GM12878 (cell line): Measurements from ENCODE around the gene TOM1L2. TPM values are rescaled to one million over a fixed set of nuclear protein-coding genes. Genes with fewer than 3 reads are reported as not detected.

Experiments used
- ATAC-seq: fragments of 200-7000 bp; cut with Tn5 transposase; 3 replicates; pipeline ENCODE4 v1.9.1; 2020; ENCODE audit warnings: mild to moderate bottlenecking, moderate library complexity
- BruUV-seq: library from RNA; stranded (reverse); fragments of 400-500 nt; replicated peaks from 2 replicates; lab custom pipeline; 2021; lab: Mats Ljungman, UMichigan
- CTCF ChIA-PET: fragments of 300-600 bp; sonication (Branson Sonifier 250); formaldehyde crosslinking; extraction: SDS; loops from one replicate; lab custom pipeline; 2021; ENCODE audit warnings: inconsistent platforms; lab: Yijun Ruan, JAX
- POLR2A ChIA-PET: fragments of 350-600 bp; formaldehyde crosslinking; extraction: SDS; loops from one replicate; lab custom pipeline; 2021; ENCODE audit warnings: inconsistent platforms; lab: Charles Lee
- RAD21 ChIA-PET: fragments of 300-600 bp; sonication (Branson Sonifier 250); formaldehyde crosslinking; loops from one replicate; lab custom pipeline; 2023; ENCODE audit warnings: antibody characterized with exemption; ENCODE audit not compliant: unreplicated experiment; lab: Charles Lee
- SMC1A ChIA-PET: fragments of 300-600 bp; sonication (Branson Sonifier 250); formaldehyde crosslinking; loops from one replicate; lab custom pipeline; 2023; ENCODE audit not compliant: unreplicated experiment, uncharacterized antibody; lab: Charles Lee
- DNase-seq: peaks from one replicate; pipeline ENCODE4 v3.0.0-alpha.2; 2011; ENCODE audit warnings: low read depth, low spot score
- FAIRE-seq: peaks from 3 replicates; lab custom pipeline; 2011; peaks lifted over from hg19 to GRCh38; lab: Jason Lieb, UNC
- H2AFZ ChIP-seq: 2 replicates; pipeline ENCODE4 v1.6.0; 2011; ENCODE audit warnings: low read depth, low read length, control low read depth; ENCODE audit not compliant: control insufficient read depth
- H3K27ac ChIP-seq: 2 replicates; pipeline ENCODE4 v1.5.1; 2011; ENCODE audit warnings: control low read depth; ENCODE audit not compliant: control insufficient read depth, insufficient read depth
- H3K27me3 ChIP-seq, 2 experiments: replicated peaks in 1 of 2; 2 replicates each; pipeline versions ENCODE4 v1.6.0 to v1.6.1; 2011; ENCODE audit warnings: low read length in 1 of 2; ENCODE audit not compliant: control insufficient read depth in 2 of 2, insufficient read depth in 2 of 2
- H3K36me3 ChIP-seq, 2 experiments: 2 replicates each; pipeline ENCODE4 v1.5.1; 2011; ENCODE audit warnings: low read length in 1 of 2; ENCODE audit not compliant: control insufficient read depth in 2 of 2, insufficient read depth in 2 of 2
- H3K4me1 ChIP-seq: 2 replicates; pipeline ENCODE4 v1.6.1; 2011; ENCODE audit warnings: mild to moderate bottlenecking, low read length, moderate library complexity, mixed read lengths; ENCODE audit not compliant: control insufficient read depth, insufficient read depth
- H3K4me2 ChIP-seq: 2 replicates; pipeline ENCODE4 v1.6.0; 2011; ENCODE audit warnings: control low read depth; ENCODE audit not compliant: control insufficient read depth, insufficient read depth
- H3K4me3 ChIP-seq: fragments of 200-600 bp; sonication (generic); 2 replicates; pipeline ENCODE4 v1.5.1; 2016
- H3K79me2 ChIP-seq: 2 replicates; pipeline ENCODE4 v1.6.0; 2011; ENCODE audit warnings: low read length; ENCODE audit not compliant: control insufficient read depth, insufficient read depth
- H3K9ac ChIP-seq: 2 replicates; pipeline ENCODE4 v1.8.0; 2011; ENCODE audit warnings: low read length, control low read depth, mixed read lengths; ENCODE audit not compliant: control insufficient read depth, insufficient read depth
- H3K9me3 ChIP-seq: replicated peaks from 3 replicates; pipeline ENCODE4 v1.5.1; 2011; ENCODE audit warnings: mild to moderate bottlenecking, low read length; ENCODE audit not compliant: control insufficient read depth, insufficient read depth
- H4K20me1 ChIP-seq: 2 replicates; pipeline ENCODE4 v1.6.0; 2011; ENCODE audit not compliant: control insufficient read depth, insufficient read depth
- NBN ChIP-seq: fragments of 450-650 bp; IDR thresholded peaks from 2 replicates; pipeline ENCODE4 v1.6.1; 2016
- POLR2AphosphoS2 ChIP-seq: IDR thresholded peaks from 2 replicates; pipeline ENCODE4 v1.6.1; 2011; ENCODE audit warnings: low read depth, mild to moderate bottlenecking, low read length, improper control_type of control experiment, moderate library complexity
- RAD51 ChIP-seq: fragments of 450-650 bp; IDR thresholded peaks from 2 replicates; pipeline ENCODE4 v1.6.1; 2016; ENCODE audit warnings: moderate library complexity, mild to moderate bottlenecking, inconsistent platforms
- SPI1 ChIP-seq: IDR thresholded peaks from 2 replicates; pipeline ENCODE4 v1.6.1; 2011; ENCODE audit warnings: low read depth, mild to moderate bottlenecking, low read length, moderate library complexity, borderline replicate concordance; ENCODE audit not compliant: insufficient read depth
- WGBS: methylation state at CpG from one replicate; pipeline ENCODE4 v1.1.6; 2016; ENCODE audit warnings: low lambda C conversion rate; ENCODE audit not compliant: insufficient replicate concordance, insufficient coverage; ENCODE audit errors: missing lambda C conversion rate; 5-methylcytosine and 5-hydroxymethylcytosine counted together
- in situ Hi-C: fragments of 300-500 bp; cut with MboI; formaldehyde crosslinking; loops from 9 replicates; pipeline ENCODE4 v1.14.3; 2018; ENCODE audit warnings: mixed read lengths
- intact Hi-C: fragments of 100-400 bp; cut with micrococcal nuclease; formaldehyde crosslinking; loops from one replicate; pipeline ENCODE4 v1.14.2; 2022; ENCODE audit not compliant: unreplicated experiment
- polyA plus RNA-seq, 11 experiments: library from polyadenylated mRNA; depleted of rRNA in 4 of 11; unstranded in 6 of 11; stranded (reverse) in 5 of 11; fragments of >200 nt; fragmentation: Nextera tagmentation in 4 of 11; fragmentation: Illumina TruSeq in 1 of 11; extraction: Ambion mirVana in 4 of 11; extraction: Trizol in 1 of 11; gene quantifications; 1 replicate in 1 of 11; 2 replicates in 10 of 11; pipeline versions ENCODE4 v1.2.1 to v1.2.3, GENCODE V29; 2011 to 2016; ENCODE audit warnings: inconsistent platforms in 2 of 11, missing spikeins in 2 of 11, low read depth in 1 of 11
- total RNA-seq, 4 experiments: library from RNA; depleted of rRNA in 3 of 4; stranded (reverse); fragments of >200 nt in 3 of 4; fragmentation: Illumina TruSeq in 1 of 4; extraction: Trizol in 1 of 4; gene quantifications; 2 replicates each; pipeline versions ENCODE4 v1.2.1 to v1.2.3, GENCODE V29; 2013 to 2021
- TF ChIP-seq, protein P1 (sequence below): IDR thresholded peaks from 2 replicates; pipeline ENCODE4 v1.6.1; 2012; ENCODE audit warnings: low read depth, low read length, improper control_type of control experiment
- TF ChIP-seq, protein P2 (sequence below): fragments of 150-350 bp; IDR thresholded peaks from 2 replicates; pipeline ENCODE4 v1.6.1; 2016; ENCODE audit warnings: low read depth, low read length
- TF ChIP-seq, protein P3 (sequence below): IDR thresholded peaks from 2 replicates; pipeline ENCODE4 v1.6.1; 2011; ENCODE audit warnings: mild to moderate bottlenecking, low read depth, low read length, moderate library complexity; ENCODE audit not compliant: insufficient replicate concordance

TOM1L2 gene
- total and polyA plus RNA-seq, 10 of the 15 experiments (the other 5 are each of a cell fraction or from before 2014, with no cell fraction given): 0.19 to 19.2 (median 8.1) TPM

DNA sequence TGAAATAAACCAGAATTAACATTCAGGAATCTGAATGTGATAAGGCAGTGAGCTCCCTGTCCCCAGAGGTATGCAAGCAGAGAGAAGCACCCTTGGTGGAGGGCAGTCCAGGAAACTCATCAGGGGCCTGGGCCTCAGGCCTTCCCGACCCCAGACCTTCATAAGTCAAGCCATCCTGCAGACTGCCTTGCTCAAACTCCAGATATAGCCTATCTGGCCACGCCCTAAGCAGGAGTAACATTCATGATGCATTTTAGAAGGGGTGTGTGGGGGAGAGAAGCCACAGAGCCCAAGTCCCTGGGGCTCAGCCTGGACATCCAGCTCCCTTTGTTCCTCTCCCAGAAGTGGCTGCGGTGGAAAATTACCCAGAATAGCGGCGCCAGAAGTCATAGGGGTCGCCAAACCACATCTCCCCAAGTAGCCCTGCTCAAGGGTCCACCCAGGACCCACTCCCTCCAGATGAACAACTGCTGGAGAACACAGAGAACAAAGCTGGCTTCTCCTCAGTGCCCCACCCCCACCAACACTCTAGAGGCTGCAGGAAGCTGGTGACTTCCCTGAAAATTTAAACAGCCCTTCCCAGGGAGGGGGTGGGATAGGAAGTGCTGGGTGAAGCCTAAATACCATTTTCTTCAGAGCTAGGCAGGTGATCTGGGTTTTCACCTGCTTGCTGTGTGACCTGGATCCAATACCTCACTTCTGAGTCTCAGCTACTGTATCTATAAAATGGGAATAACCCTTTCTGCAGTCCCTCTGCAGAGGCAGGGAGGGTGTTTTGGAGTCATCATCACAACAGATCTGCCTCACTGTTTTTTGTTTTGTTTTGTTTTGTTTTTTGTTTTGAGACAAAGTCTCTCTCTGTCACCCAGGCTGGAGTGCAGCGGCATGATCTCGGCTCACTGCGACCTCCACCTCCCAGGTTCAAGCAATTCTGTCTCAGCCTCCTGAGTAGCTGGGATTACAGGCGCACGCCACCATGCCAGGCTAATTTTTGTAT lies 133.9 kb downstream of the TOM1L2 start:
- Histone ChIP-seq H4K20me1 (no peaks in the 10 kb centered on the region), H3K27ac (no peak overlapping the region), H3K4me2 (no peak overlapping the region), H3K79me2 (peaks cover 15% of the 10 kb centered on the region), H3K4me1 (peaks cover 50% of the 10 kb centered on the region), H2AFZ (no peak overlapping the region), H3K27me3 (no peaks in the 10 kb centered on the region), H3K36me3 (no peaks in the 10 kb centered on the region), H3K4me3 (no peak overlapping the region), H3K9me3 (no peaks in the 10 kb centered on the region), H3K9ac (no peak overlapping the region)
- POLR2A ChIA-PET: interaction anchor here (0.5 to 8.0 kb wide), 12 partner anchors 11 to 1633 kb away, joined by 3 to 163 read pairs (median 4); partner anchors contain the start of genes DRC3 and TOM1L2
- SMC1A ChIA-PET: interaction anchor here (0.8 to 1.8 kb wide), 8 partner anchors 11 to 147 kb away, joined by 3 to 6 read pairs (median 3); no protein-coding TSS in a partner anchor
- intact Hi-C loops (loop anchor here (5.0 to 10.0 kb wide), 2 partner anchors 146 to 853 kb away; no protein-coding TSS in a partner anchor), in situ Hi-C loops (no loop called here)
- no TSS peak for BruUV-seq
- RAD21 ChIA-PET: interaction anchor here (0.9 to 7.0 kb wide), 8 partner anchors 11 to 156 kb away, joined by 3 to 105 read pairs (median 4); no protein-coding TSS in a partner anchor
- CTCF ChIA-PET: interaction anchor here (0.7 to 1.6 kb wide), 6 partner anchors 11 to 81 kb away, joined by 3 to 4 read pairs (median 4); no protein-coding TSS in a partner anchor
- FAIRE-seq (no peak), ATAC-seq (no peak), DNase-seq (no peak)
- TF ChIP-seq NBN (no peak), POLR2AphosphoS2 (no peak), RAD51 (no peak), SPI1 (no peak)
- TF ChIP-seq, protein P1, sequence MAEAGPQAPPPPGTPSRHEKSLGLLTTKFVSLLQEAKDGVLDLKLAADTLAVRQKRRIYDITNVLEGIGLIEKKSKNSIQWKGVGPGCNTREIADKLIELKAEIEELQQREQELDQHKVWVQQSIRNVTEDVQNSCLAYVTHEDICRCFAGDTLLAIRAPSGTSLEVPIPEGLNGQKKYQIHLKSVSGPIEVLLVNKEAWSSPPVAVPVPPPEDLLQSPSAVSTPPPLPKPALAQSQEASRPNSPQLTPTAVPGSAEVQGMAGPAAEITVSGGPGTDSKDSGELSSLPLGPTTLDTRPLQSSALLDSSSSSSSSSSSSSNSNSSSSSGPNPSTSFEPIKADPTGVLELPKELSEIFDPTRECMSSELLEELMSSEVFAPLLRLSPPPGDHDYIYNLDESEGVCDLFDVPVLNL: no peak
- TF ChIP-seq, protein P2, sequence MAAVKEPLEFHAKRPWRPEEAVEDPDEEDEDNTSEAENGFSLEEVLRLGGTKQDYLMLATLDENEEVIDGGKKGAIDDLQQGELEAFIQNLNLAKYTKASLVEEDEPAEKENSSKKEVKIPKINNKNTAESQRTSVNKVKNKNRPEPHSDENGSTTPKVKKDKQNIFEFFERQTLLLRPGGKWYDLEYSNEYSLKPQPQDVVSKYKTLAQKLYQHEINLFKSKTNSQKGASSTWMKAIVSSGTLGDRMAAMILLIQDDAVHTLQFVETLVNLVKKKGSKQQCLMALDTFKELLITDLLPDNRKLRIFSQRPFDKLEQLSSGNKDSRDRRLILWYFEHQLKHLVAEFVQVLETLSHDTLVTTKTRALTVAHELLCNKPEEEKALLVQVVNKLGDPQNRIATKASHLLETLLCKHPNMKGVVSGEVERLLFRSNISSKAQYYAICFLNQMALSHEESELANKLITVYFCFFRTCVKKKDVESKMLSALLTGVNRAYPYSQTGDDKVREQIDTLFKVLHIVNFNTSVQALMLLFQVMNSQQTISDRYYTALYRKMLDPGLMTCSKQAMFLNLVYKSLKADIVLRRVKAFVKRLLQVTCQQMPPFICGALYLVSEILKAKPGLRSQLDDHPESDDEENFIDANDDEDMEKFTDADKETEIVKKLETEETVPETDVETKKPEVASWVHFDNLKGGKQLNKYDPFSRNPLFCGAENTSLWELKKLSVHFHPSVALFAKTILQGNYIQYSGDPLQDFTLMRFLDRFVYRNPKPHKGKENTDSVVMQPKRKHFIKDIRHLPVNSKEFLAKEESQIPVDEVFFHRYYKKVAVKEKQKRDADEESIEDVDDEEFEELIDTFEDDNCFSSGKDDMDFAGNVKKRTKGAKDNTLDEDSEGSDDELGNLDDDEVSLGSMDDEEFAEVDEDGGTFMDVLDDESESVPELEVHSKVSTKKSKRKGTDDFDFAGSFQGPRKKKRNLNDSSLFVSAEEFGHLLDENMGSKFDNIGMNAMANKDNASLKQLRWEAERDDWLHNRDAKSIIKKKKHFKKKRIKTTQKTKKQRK: no peak
- TF ChIP-seq, protein P3, sequence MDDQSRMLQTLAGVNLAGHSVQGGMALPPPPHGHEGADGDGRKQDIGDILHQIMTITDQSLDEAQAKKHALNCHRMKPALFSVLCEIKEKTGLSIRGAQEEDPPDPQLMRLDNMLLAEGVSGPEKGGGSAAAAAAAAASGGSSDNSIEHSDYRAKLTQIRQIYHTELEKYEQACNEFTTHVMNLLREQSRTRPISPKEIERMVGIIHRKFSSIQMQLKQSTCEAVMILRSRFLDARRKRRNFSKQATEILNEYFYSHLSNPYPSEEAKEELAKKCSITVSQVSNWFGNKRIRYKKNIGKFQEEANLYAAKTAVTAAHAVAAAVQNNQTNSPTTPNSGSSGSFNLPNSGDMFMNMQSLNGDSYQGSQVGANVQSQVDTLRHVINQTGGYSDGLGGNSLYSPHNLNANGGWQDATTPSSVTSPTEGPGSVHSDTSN: no peak
- WGBS: 91% methylated on average over 10 of the region's 11 CpGs
